ENCODE measurements around the gene CELF4.

- TF ChIP-seq BCLAF1 (IDR thresholded peaks at IDR 0.05), result no peak
- TF ChIP-seq POLR2AphosphoS5 (IDR thresholded peaks at IDR 0.05; ENCODE audit: low read length), result no peak
- TF ChIP-seq FOXM1 (IDR thresholded peaks at IDR 0.05; ENCODE audit: low read depth, low read length), result no peak
- no peak for TF ChIP-seq EGR1 (IDR thresholded peaks at IDR 0.05; ENCODE audit: borderline replicate concordance in 1 of 2, low read depth in 2 of 2, low read length in 2 of 2)
- TF ChIP-seq SREBF2 (IDR thresholded peaks at IDR 0.05; ENCODE audit: low read length), result no peak
- no peak for TF ChIP-seq CTCF (IDR thresholded peaks at IDR 0.05 in 2 of 3, conservative IDR thresholded peaks at IDR 0.05 in 1 of 3; ENCODE audit: control insufficient read depth in 2 of 3, extremely low read depth in 1 of 3, insufficient read depth in 1 of 3, low read depth in 3 of 3, low read length in 3 of 3)
- TF ChIP-seq BRCA1 (IDR thresholded peaks at IDR 0.05; ENCODE audit: low read depth, low read length), result no peak
- no peak for TF ChIP-seq POLR2AphosphoS2 (IDR thresholded peaks at IDR 0.05; ENCODE audit: low read depth, low read length)
- TF ChIP-seq TBL1XR1 (IDR thresholded peaks at IDR 0.05; ENCODE audit: low read depth, low read length), result no peak
Observed at GRCh38 chr18:37242091-37242490, 323.5 kb downstream of the CELF4 start.

All from GM12878 (cell line).